HCT116 (cell line): ENCODE results near the gene RSPH6A. TPM values are rescaled to one million over a fixed set of nuclear protein-coding genes. Genes with fewer than 3 reads are reported as not detected.

Source experiments
- ATAC-seq: fragments of 200-7000 bp; cut with Tn5 transposase; 2 replicates; pipeline ENCODE4 v1.9.1; 2020; ENCODE audit warnings: mild to moderate bottlenecking, moderate library complexity
- Bru-seq: library from RNA; stranded (reverse); fragments of 400-500 nt; gene quantifications from one replicate; lab custom pipeline; 2021; lab: Mats Ljungman, UMichigan
- BruChase-seq, 2 experiments: library from RNA; stranded (reverse); fragments of 400-500 nt; gene quantifications; one replicate each; lab custom pipeline; 2021; lab: Mats Ljungman, UMichigan
- BruUV-seq: library from RNA; stranded (reverse); fragments of 400-500 nt; replicated peaks from 2 replicates; lab custom pipeline; 2021; lab: Mats Ljungman, UMichigan
- CTCF ChIA-PET: fragments of 300-600 bp; sonication (Branson Sonifier 250); formaldehyde crosslinking; loops from one replicate; lab custom pipeline; 2021; ENCODE audit warnings: antibody characterized with exemption; lab: Charles Lee
- POLR2A ChIA-PET: fragments of 300-600, 350-600 bp; sonication (Branson Sonifier 250); formaldehyde crosslinking; loops from one replicate; lab custom pipeline; 2021; ENCODE audit warnings: antibody characterized with exemption; lab: Charles Lee
- RAD21 ChIA-PET, 2 experiments: fragments of 300-600 bp; sonication (Branson Sonifier 250); formaldehyde crosslinking; loops; one replicate each; lab custom pipeline; 2023; ENCODE audit warnings: low total read pairs in 2 of 2; ENCODE audit not compliant: uncharacterized antibody in 2 of 2, unreplicated experiment in 2 of 2, low non-redundant PET in 1 of 2; lab: Charles Lee
- DNase-seq: peaks from one replicate; pipeline ENCODE4 v3.0.0-alpha.2; 2010; ENCODE audit warnings: low read depth, low spot score
- H2AFZ ChIP-seq: fragments of 200-600 bp; shearing (Covaris generic), sonication (generic); 2 replicates; pipeline ENCODE4 v1.6.1; 2017; ENCODE audit warnings: low read depth, mixed run types, mixed read lengths, antibody characterized with exemption, low read length; ENCODE audit not compliant: poor library complexity, severe bottlenecking
- H3K27ac ChIP-seq: 2 replicates; pipeline ENCODE4 v1.5.1; 2012; ENCODE audit warnings: low read depth, low read length
- H3K27me3 ChIP-seq: fragments of 200-600 bp; sonication (generic); 2 replicates; pipeline ENCODE4 v1.6.1; 2016; ENCODE audit warnings: mixed run types, low read length, mixed read lengths; ENCODE audit not compliant: insufficient read depth
- H3K36me3 ChIP-seq, 2 experiments: fragments of 200-500 bp in 1 of 2; fragments of 200-600 bp in 1 of 2; sonication (Bioruptor generic) in 1 of 2; sonication (generic) in 1 of 2; 2 replicates each; pipeline versions ENCODE4 v1.5.1 to v1.6.1; 2014 to 2016; ENCODE audit warnings: low read length in 2 of 2, inconsistent platforms in 1 of 2, mixed read lengths in 1 of 2, mixed run types in 1 of 2; ENCODE audit not compliant: insufficient read depth in 2 of 2, control insufficient read depth in 1 of 2
- H3K4me1 ChIP-seq, 2 experiments: fragments of 200-600 bp in 1 of 2; sonication (generic) in 1 of 2; 2 replicates each; pipeline versions ENCODE4 v1.5.1 to v1.6.1; 2012 to 2017; ENCODE audit warnings: low read length in 2 of 2, inconsistent platforms in 1 of 2, mild to moderate bottlenecking in 1 of 2, mixed read lengths in 1 of 2, mixed run types in 1 of 2, moderate library complexity in 1 of 2; ENCODE audit not compliant: insufficient read depth in 2 of 2, control insufficient read depth in 1 of 2
- H3K4me2 ChIP-seq: fragments of 200-600 bp; sonication (generic); 2 replicates; pipeline ENCODE4 v1.6.1; 2017; ENCODE audit warnings: mixed run types, low read length, mixed read lengths
- H3K4me3 ChIP-seq, 2 experiments: fragments of 200-600 bp in 1 of 2; sonication (generic) in 1 of 2; replicated peaks in 1 of 2; 2 replicates each; pipeline ENCODE4 v1.5.1; 2011 to 2016; ENCODE audit warnings: low read length in 2 of 2, control low read depth in 1 of 2, low read depth in 1 of 2, mild to moderate bottlenecking in 1 of 2, mixed read lengths in 1 of 2, mixed run types in 1 of 2
- H3K79me2 ChIP-seq: fragments of 200-600 bp; sonication (generic); 2 replicates; pipeline ENCODE4 v1.6.1; 2017; ENCODE audit warnings: mild to moderate bottlenecking, mixed run types, low read length, moderate library complexity, mixed read lengths; ENCODE audit not compliant: insufficient read depth
- H3K9ac ChIP-seq: fragments of 200-600 bp; sonication (generic); 2 replicates; pipeline ENCODE4 v1.6.1; 2016; ENCODE audit warnings: low read length, mixed read lengths
- H3K9me2 ChIP-seq: fragments of 200-600 bp; sonication (generic), shearing (Covaris generic); 2 replicates; pipeline ENCODE4 v1.6.1; 2017; ENCODE audit warnings: mixed run types, mild to moderate bottlenecking, moderate library complexity; ENCODE audit not compliant: insufficient read depth
- H3K9me3 ChIP-seq, 2 experiments: fragments of 200-500 bp in 1 of 2; fragments of 200-600 bp in 1 of 2; sonication (Bioruptor generic) in 1 of 2; sonication (generic) in 1 of 2; 2 replicates each; pipeline ENCODE4 v1.6.1; 2014 to 2017; ENCODE audit warnings: low read length in 2 of 2, mixed read lengths in 2 of 2, inconsistent platforms in 1 of 2, low read depth in 1 of 2, mild to moderate bottlenecking in 1 of 2, mixed run types in 1 of 2, moderate library complexity in 1 of 2; ENCODE audit not compliant: control insufficient read depth in 1 of 2, insufficient read depth in 1 of 2
- H4K20me1 ChIP-seq: fragments of 200-600 bp; sonication (generic), shearing (Covaris generic); 2 replicates; pipeline ENCODE4 v1.6.1; 2017; ENCODE audit warnings: mixed run types, mild to moderate bottlenecking, moderate library complexity; ENCODE audit not compliant: insufficient read depth
- CBX3 ChIP-seq: IDR thresholded peaks from 2 replicates; pipeline ENCODE4 v1.6.1; 2012; ENCODE audit warnings: low read depth
- CEBPB ChIP-seq: IDR thresholded peaks from 2 replicates; pipeline ENCODE4 v1.6.1; 2012; ENCODE audit warnings: low read depth
- EGR1 ChIP-seq: IDR thresholded peaks from 2 replicates; pipeline ENCODE4 v1.6.1; 2012; ENCODE audit warnings: low read depth
- ELF1 ChIP-seq: IDR thresholded peaks from 2 replicates; pipeline ENCODE4 v1.6.1; 2012; ENCODE audit warnings: low read depth, borderline replicate concordance
- EZH2 ChIP-seq: fragments of 200-600 bp; sonication (generic); IDR thresholded peaks from 2 replicates; pipeline ENCODE4 v1.6.1; 2017; ENCODE audit warnings: antibody characterized with exemption, mixed run types
- EZH2phosphoT487 ChIP-seq: fragments of 200-600 bp; IDR thresholded peaks from 2 replicates; pipeline ENCODE4 v1.6.1; 2018; ENCODE audit warnings: antibody characterized with exemption, borderline replicate concordance
- JUND ChIP-seq: IDR thresholded peaks from 2 replicates; pipeline ENCODE4 v1.6.1; 2012
- POLR2A ChIP-seq: IDR thresholded peaks from 2 replicates; pipeline ENCODE4 v1.7.0; 2011; ENCODE audit warnings: borderline replicate concordance; ENCODE audit not compliant: insufficient read depth, insufficient read length; ENCODE audit errors: extremely low read depth
- POLR2AphosphoS5 ChIP-seq: IDR thresholded peaks from 2 replicates; pipeline ENCODE4 v1.6.1; 2011; ENCODE audit warnings: mild to moderate bottlenecking, low read depth, low read length, moderate library complexity
- RAD21 ChIP-seq: IDR thresholded peaks from 2 replicates; pipeline ENCODE4 v1.6.1; 2012; ENCODE audit warnings: low read depth, mild to moderate bottlenecking
- SIN3A ChIP-seq: IDR thresholded peaks from 2 replicates; pipeline ENCODE4 v1.6.1; 2012; ENCODE audit warnings: low read depth
- SP1 ChIP-seq: IDR thresholded peaks from 2 replicates; pipeline ENCODE4 v1.6.1; 2012; ENCODE audit warnings: low read depth
- SRF ChIP-seq: IDR thresholded peaks from 2 replicates; pipeline ENCODE4 v1.6.1; 2012; ENCODE audit warnings: low read depth
- TCF7L2 ChIP-seq: IDR thresholded peaks from 2 replicates; pipeline ENCODE4 v1.7.0; 2011; ENCODE audit warnings: borderline replicate concordance, inconsistent platforms; ENCODE audit not compliant: insufficient read depth, insufficient read length; ENCODE audit errors: extremely low read depth
- YY1 ChIP-seq: IDR thresholded peaks from 2 replicates; pipeline ENCODE4 v1.6.1; 2011; ENCODE audit warnings: low read length, low read depth, moderate library complexity, mild to moderate bottlenecking; ENCODE audit not compliant: insufficient replicate concordance; ENCODE audit errors: extremely low read depth
- ZFX ChIP-seq: fragments of 450-650 bp; IDR thresholded peaks from 2 replicates; pipeline ENCODE4 v1.6.1; 2017
- ZNF274 ChIP-seq: fragments of 200-500 bp; sonication (Bioruptor generic); IDR thresholded peaks from 2 replicates; pipeline ENCODE4 v1.6.1; 2014; ENCODE audit warnings: mild to moderate bottlenecking, low read depth, low read length, inconsistent platforms
- intact Hi-C: fragments of 100-400 bp; cut with micrococcal nuclease; formaldehyde crosslinking; loops from 2 replicates; pipeline ENCODE4 v1.10.0; 2022
- long read RNA-seq: library from polyadenylated mRNA; unstranded; transcript quantifications from one replicate; pipeline ENCODE4 v2.0.0, GENCODE V29; 2021; ENCODE audit not compliant: unreplicated experiment
- polyA plus RNA-seq: library from polyadenylated mRNA; unstranded; fragments of >200 nt; gene quantifications from 2 replicates; pipeline ENCODE4 v1.2.1, GENCODE V29; 2012; ENCODE audit warnings: missing spikeins
- total RNA-seq: library from RNA; stranded (reverse); gene quantifications from one replicate; pipeline ENCODE4 v1.2.1, GENCODE V29; 2021; ENCODE audit not compliant: unreplicated experiment
- TF ChIP-seq, protein P1 (sequence below): IDR thresholded peaks from 2 replicates; pipeline ENCODE4 v1.6.1; 2012
- TF ChIP-seq, protein P2 (sequence below): IDR thresholded peaks from 2 replicates; pipeline ENCODE4 v1.6.1; 2011; ENCODE audit warnings: mild to moderate bottlenecking, low read length, moderate library complexity; ENCODE audit not compliant: insufficient replicate concordance; ENCODE audit errors: extremely low read depth

The RSPH6A gene
- total RNA-seq (0.57 TPM), Bru-seq, nascent RNA (percentile 21 among the genes with signal in this experiment), BruChase-seq, experiment 1, labeled RNA remaining after a 6-hour chase (percentile 38 among the genes with signal in this experiment), BruChase-seq, experiment 2, labeled RNA remaining after a 2-hour chase (percentile 23 among the genes with signal in this experiment)
- not detected in 2 replicates for polyA plus RNA-seq
- long read RNA-seq: 0 reads

DNA sequence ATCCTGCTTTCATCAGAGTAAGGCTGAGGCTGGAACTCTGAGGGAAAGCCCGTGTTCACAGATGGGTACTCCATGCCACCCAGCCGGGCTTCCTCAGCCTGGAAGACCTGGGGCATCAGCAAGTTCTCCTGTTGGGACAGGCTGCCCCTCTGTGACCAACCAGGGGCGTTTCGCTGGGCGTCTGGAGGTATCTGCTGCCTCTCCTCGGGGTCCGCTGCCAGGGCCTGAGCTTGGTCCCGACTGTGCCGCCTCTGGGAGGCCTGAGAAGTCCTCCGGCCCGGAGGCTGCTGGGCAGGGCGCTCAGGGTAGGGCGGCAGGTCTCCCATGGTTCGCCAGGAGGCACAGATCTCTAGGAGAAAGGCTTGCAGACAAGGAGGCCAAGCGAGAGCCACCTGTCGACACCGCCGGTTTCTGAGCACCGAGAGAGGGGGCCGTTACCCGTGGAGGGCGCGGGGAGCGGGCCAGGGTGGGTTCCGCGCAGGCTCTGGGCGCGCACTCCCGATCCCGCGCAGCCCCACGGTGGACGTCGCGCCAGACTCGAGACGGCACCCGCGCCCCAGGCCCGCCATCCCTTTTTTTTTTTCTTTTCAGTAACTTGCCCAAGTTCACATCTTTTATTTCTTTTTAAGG, at the start of gene RSPH6A:
RSPH6A (minus strand) TSS at position 458 of the 630 bp plus-strand sequence; CDS start at position 326, 132 bp downstream.
- no peak for DNase-seq
- ATAC-seq: no peak
- H3K4me2 ChIP-seq: no peak within 1 kb of the TSS
- H3K27me3 ChIP-seq: no peaks in the 10 kb centered on the region
- CTCF ChIA-PET: interaction anchor here (2.5 kb wide), 1 partner anchor 16 kb away, joined by 9 read pairs; no protein-coding TSS in a partner anchor
- RAD21 ChIA-PET: no interaction called here
- BruUV-seq: no TSS peak
- H3K4me3 ChIP-seq: no peak within 1 kb of the TSS
- H3K36me3 ChIP-seq: peaks cover under 1 to 5% of the 10 kb centered on the region in 2 experiments; a peak in 3 of 4 replicates
- intact Hi-C loops: no loop called here
- H3K9ac ChIP-seq: no peak within 1 kb of the TSS
- POLR2A ChIA-PET: interaction anchor here (0.6 kb wide), 1 partner anchor 25 kb away, joined by 3 read pairs; no protein-coding TSS in a partner anchor
- TF ChIP-seq SIN3A (no peak), EGR1 (no peak), POLR2A (no peak), JUND (no peak), ZNF274 (no peak), TCF7L2 (no peak), CBX3 (no peak), ZFX (no peak), SP1 (no peak), POLR2AphosphoS5 (no peak), CEBPB (no peak), RAD21 (no peak), ELF1 (no peak), YY1 (no peak), EZH2phosphoT487 (no peak), EZH2 (no peak), SRF (no peak)
- TF ChIP-seq, protein P1, sequence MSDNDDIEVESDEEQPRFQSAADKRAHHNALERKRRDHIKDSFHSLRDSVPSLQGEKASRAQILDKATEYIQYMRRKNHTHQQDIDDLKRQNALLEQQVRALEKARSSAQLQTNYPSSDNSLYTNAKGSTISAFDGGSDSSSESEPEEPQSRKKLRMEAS: no peak
- TF ChIP-seq, protein P2, sequence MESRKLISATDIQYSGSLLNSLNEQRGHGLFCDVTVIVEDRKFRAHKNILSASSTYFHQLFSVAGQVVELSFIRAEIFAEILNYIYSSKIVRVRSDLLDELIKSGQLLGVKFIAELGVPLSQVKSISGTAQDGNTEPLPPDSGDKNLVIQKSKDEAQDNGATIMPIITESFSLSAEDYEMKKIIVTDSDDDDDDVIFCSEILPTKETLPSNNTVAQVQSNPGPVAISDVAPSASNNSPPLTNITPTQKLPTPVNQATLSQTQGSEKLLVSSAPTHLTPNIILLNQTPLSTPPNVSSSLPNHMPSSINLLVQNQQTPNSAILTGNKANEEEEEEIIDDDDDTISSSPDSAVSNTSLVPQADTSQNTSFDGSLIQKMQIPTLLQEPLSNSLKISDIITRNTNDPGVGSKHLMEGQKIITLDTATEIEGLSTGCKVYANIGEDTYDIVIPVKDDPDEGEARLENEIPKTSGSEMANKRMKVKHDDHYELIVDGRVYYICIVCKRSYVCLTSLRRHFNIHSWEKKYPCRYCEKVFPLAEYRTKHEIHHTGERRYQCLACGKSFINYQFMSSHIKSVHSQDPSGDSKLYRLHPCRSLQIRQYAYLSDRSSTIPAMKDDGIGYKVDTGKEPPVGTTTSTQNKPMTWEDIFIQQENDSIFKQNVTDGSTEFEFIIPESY: no peak
- no peak within 1 kb of the TSS for H3K27ac ChIP-seq
- H3K9me2 ChIP-seq: no peaks in the 10 kb centered on the region
- H3K79me2 ChIP-seq: no peaks in the 10 kb centered on the region
- no peaks in the 10 kb centered on the region for H4K20me1 ChIP-seq
- H3K9me3 ChIP-seq: no peaks in the 10 kb centered on the region
- no peak within 1 kb of the TSS for H2AFZ ChIP-seq
- peaks cover 3 to 17% of the 10 kb centered on the region in 2 experiments; a peak in 3 of 4 replicates for H3K4me1 ChIP-seq
